HG03159 (cell line): ENCODE results near the gene OLFML2B.
"Not testable (repeated sequence)": the region's sequence is repeated elsewhere in the genome, so short reads cannot be mapped to it uniquely, and the experiment has no call there.

Experiments used
- ATAC-seq: cut with Tn5 transposase; IDR thresholded peaks from one replicate; pipeline ENCODE4 v1.9.1; 2021; ENCODE audit warnings: mild to moderate bottlenecking, moderate library complexity; ENCODE audit not compliant: unreplicated experiment

Gene OLFML2B

DNA sequence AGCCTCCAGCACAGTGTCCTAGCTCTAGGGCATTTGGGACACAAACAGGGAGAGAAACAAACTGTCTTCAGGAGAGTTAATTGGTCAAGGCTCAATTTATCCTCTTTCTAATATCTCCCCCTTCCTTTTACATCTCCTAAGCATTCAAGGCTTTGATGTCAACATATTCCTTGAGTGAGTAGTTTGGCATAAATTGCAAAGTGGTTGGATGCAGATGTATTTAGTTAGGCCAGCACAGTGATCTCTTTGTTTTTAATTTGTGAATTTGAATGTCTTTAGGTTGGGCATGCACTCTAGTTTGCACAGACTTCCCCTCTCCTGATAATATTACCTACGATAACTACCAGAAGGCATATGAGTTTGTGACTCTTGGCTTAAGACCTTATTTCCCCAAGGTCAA lies 12.5 kb upstream of the OLFML2B start:
- no peak for ATAC-seq

DNA sequence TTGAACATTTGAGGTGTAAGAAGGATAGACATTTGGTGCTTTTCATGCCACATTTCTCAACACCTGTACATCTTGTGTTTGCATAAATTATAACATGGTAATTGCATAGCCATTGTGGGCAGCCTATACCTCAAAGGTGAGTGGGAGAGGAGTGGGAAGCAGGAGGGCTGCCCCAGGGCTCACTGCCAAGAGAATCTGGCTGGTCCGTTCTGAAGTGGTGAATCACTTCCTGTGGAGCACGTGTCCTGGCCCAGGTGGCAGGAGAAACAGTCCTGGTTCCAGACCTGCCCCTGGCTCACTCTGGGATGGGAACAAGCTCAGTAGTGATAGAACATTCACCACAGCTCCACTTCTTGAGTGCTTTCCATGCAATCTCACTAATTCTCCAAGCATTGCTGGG lies 11.6 kb upstream of the OLFML2B start:
- no peak for ATAC-seq

DNA sequence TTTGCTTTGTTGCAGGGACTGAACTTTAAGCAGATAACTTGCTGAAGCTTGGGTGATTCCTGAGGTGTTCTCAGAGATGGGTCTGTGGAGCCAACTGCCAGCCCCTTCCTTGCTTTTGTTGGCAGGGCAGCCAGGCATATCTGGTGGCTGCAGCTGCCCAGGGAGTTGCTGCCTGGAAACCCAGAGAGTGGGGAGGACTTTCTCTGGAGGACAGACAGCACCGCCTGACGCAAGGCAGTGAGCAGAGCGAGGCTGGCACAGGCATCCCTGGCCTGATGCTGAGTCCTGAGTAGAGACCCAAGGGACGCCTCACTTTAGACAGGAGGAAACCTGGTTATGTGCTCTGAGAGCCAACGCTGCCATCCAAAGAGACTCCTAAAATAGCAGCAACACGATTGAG lies 9.8 kb upstream of the OLFML2B start:
- ATAC-seq: no peak

DNA sequence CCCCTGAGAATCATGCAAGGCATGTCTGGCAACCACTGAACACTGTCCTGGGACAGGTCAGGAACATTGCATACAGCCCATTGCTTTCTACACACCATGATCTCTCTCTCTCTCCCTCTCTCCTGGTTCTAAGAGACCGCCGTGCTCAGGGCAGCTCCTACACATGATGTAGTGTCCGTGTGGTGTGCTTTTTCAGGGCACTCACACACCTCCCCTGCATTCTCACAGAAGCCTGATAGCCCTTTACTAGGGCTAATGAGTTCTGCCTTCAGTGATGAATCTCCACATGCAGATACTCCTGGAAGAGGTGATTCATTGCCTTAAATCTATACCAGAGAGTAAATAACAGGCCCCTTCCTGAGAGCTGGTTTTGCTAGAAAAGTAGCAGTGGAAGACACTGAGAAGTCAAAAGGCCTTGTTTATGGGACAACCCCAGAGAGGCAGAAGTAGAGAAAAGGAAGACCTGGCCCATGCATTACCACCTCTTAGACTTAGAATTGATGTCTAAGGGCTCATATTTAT lies 7.2 kb upstream of the OLFML2B start:
- no peak for ATAC-seq

DNA sequence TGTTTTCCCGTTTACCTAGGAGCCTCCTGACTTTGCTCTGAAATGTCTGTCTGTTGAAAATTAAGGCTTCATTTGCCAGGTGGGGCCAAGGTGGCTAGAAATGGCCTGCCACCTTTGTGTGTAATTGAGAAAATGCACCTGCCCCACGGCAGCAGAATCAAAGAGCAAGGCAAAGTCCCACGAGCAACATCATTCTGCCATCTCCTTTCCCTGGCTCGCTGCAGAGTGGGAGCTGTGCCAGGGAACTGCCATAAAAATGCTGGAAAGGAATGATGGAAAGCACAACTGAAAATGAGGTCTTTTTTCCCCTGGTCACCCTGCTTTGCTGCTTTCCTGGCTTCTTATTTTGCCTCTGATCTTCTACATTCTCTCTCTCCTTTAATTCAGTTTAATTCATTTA lies 5.5 kb upstream of the OLFML2B start:
- ATAC-seq: no peak

DNA sequence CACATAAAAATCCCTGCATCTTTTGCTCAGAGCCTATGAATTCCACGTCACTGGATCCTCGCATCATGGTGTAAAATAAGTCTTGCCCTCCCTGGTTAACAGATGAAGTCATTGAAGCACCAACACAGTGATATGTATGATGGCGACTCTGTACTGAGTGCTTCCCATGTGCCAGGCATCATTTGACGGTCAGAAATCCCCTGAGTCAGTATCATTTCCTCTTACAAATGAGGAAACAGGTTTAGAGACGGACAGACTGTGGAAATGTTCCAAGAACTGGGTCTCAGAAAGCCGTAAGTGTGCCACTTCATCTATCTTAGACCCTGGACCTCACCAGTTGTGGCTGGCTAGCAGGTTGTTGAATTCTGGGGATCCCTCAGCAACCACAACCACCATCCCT lies 5.1 kb upstream of the OLFML2B start:
- ATAC-seq: peak; percentile 73

DNA sequence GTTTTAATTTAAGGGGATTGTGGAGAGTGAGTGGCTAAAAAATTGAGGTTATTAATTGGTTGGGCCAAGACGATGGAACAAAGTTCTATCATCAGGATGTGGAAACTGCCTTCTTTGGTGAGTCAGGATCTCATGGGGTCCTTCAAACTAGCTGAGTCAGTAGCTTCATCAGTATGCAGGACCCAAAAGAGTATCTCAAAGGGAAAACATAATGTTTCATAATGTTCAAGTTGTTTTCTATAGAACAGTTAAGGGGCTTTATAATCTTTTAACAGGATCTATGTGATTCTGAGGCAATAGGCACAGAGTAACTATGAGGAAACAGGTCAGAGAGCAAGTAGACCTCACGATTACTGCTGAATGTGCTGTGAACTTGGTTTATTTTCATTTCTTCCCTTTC lies 3.2 kb upstream of the OLFML2B start:
- ATAC-seq: no peak

DNA sequence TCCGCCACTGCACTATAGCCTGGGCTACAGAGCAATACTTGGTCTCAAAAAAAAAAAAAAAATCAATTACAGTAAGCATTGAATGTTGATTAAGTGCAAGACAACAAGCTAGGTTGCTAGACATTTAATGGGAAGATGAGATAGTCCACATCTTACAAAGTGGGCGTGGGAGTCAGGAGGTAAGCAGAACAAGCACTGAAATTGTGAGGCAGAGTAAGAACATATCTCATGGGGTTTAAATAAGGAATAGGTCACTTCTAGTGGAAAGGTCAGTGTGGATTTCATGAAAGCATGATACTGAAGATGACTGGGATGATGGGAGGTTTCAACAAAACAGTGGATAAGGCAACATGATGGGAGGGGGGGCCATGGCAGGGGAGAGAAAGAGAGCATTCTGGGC lies 1.9 kb upstream of the OLFML2B start:
- no peak for ATAC-seq

DNA sequence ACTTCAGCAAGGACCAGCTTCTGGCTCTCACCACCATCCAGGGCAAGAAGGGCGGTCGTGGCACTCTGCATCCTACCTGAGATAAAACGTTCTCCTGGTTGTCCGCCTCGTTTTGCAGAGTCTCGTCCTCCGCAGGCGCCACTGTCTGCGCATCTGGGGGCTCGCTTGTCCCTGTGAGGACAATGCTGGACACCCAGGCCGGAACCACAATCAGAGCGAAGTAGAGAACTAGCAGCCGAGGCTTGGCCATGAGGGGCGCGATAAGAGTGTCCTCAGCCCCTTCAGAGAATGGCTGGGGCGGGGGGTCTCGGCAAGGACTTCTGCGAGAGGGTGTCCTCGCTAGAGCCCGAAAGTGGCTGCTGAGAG lies 505 bp downstream of the OLFML2B start:
- ATAC-seq: no peak

DNA sequence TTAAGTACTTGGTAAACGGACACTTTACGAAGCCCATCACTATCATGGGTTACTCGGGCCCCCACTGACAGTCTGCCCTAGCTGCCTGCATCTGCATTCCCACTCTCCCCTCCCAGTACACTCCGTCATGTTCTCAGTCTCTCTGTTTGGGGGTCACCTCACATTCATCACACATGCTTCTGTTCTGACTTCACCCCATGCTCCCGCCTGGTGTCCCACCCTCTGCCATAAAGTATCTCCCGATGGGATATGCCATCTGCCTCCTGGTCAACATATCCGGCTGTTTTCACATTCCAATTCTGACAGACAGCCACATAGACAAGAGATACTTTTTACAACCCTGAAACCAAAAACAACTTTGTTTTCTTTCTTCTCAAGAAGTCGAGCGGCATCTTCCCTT lies 1.0 kb downstream of the OLFML2B start:
- no peak for ATAC-seq

DNA sequence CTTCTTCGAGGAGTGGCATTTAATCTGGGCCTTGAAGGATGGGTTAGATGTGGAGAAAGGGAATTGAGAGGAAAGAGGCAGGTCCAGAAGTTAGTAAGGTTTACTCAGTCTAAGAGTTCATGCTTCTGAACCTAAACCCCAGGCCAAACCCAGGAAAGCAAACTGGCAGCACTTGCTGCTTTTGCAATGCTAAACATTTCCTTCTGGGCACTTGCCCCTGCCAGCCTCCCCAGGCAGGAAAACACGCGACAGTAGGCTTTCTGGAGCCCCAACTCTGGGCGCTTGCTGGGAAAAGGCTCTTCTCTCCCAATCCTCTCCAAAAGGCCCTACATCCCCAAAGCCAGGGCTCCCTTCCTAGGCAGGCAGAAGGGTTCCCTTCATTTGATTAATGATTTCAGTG lies 2.5 kb downstream of the OLFML2B start:
- no peak for ATAC-seq

DNA sequence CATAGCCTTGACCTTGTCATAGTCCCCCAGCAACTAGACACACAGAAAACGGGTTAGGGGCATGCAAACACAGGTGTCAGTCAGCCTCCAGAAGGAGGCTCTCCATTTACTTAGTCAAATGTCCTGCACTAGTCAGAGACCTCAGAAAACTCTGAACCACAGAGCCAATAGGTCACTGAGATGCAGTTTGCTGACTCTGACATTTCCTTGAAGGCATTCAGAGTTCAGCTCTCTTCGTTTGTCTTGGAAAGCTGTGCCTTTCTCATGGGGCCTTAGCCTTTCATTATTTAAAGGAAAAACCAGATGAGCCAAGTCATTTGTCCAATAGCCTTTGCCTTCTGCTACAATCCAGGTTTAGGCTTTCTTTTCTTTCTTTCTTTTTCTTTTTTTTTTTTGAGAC lies 3.5 kb downstream of the OLFML2B start:
- ATAC-seq: no peak

DNA sequence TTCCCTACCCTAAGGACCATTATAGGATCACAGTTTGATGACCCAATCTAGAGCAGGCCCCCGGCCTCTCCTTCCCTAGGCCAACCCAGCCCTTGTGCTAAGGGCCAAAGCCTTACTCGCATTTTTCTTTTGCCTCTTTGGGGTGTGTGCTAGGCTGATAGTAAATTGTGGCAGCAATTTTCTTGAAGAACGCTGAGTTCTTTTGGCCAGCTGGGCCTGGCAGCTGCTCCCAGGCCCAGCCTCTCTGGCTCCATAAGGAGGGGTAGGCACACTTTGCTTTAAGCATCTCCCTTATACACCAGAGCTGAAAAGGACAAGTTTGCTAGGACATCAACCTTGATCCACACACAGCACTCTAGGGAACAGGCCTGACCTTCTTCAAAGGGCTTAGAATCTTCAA lies 4.2 kb downstream of the OLFML2B start:
- no peak for ATAC-seq

DNA sequence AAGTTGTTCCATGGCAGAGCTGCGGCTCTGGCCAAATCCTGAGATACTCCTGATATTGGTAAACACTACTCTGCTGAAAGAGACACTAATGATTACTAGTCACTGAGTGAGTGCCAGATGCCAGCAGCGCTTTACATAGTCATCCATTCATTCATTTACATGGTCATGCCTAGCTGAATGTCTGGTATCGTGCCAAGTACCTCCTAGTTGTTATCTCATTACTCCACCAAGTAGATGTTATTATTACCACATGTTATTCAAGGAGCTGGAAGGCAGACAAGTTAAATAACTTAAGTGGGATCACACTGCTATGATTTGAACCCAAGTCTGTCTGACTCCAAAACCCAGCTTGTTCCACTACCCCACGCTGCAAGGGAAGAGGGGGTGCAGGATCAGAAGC lies 4.7 kb downstream of the OLFML2B start:
- ATAC-seq: no peak

DNA sequence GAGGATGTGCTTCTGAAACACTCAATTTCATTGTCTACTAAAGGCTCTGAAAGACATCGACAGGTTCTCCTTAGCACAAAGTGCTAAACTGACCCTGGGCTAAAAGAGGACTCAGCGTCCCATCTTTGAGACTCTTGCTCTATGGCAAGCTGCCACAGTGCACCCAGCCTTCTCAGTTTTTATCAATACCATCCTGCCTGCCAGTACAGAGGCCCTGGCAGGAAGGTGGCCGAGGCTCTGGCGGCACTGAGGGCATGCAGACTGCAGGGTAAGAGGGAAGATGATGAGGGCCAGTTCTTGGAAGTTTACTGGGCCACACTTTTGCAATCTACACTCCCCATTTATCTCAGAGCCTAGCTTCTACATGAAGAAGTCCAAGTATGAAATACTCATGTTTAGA lies 5.3 kb downstream of the OLFML2B start:
- no peak for ATAC-seq

DNA sequence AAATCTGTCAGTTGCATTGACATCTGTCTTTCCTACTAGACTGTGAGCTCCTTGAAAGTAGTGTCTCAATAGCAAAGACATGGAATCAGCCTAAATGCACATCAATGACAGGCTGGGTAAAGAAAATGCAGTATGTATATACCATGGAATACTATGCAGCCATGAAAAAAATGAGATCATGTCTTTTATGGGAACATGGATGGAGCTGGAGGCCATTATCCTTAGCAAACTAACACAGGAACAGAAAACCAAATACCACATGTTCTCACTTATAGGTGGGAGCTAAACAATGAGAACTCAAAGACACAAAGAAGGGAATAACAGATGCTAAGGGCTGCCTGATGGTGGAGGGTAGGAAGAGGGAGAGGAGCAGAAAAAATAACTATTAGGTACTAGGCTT lies 5.9 kb downstream of the OLFML2B start:
- not testable (repeated sequence) for ATAC-seq

DNA sequence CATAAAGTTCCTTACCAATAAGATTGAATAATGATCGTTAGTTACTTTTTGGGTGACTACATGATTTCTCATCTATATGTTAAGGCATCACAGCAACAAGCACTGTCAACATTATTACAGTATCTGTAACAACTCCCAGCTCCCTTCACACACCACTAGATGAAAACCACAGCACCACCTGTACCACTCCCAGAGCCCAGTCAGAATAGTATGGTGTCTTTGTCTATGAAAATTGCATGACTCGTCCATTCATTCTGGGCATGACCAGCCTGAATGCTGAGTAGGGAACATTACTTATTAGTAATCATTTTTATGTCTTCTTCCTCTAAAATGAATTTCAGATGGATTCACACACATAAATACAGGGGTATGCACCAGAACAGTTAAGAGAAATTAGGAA lies 7.0 kb downstream of the OLFML2B start:
- ATAC-seq: no peak

DNA sequence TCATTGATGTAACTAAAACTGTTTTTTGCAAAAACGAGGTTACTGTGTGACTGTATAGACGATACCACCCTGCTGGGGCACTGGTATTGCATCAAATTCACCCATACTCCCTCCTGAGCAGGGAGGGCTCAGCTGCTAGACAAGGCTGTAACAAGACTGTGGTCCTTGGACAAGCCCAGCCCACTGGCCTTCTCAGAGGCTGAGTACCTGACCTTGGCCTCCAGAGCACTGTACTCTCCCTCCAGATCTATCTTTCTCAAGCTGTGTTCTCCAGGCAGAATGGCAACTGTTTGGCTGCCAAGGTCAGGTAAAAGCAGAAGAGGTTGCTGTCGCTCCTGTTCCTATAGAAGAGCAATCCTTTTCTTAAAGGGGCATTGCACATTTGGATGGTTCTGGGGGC lies 8.5 kb downstream of the OLFML2B start:
- ATAC-seq: no peak

DNA sequence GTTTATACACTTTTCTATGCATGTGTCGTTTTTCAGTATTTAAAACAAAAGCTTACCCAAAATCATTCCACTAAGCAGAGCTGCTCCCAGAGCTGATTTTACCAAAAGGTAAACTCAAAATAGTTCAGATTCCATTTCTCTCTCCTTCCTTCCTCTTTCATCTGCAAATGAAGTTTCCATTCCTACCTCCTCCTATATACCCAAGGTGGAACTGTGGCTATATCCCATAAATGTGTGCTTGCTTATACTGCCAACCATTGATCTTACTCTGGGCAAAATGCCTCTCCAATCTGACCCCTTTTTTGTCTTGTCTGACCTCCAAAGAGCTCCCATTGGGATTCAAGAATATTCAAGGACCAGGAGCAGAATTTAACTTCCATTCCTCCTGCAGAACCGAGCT lies 9.5 kb downstream of the OLFML2B start:
- ATAC-seq: no peak

DNA sequence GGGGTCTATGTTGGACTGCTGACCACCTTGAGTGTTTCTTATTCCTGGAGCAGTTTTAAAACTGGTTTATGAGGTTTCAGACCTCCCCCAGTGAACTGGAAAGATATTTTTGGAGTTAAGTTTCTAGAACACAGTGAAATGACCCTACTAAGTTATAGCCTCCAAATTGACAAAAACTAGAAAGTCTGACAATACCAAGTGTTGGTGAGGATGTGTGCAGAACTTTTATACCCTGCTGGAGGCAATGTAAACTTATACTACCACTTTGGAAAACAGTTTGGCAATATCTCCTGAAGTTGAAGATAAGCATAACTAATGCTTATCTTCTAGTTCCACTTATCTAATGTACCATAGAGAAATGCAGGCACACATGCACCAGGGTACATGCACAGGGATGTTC lies 10.4 kb downstream of the OLFML2B start:
- no peak for ATAC-seq

DNA sequence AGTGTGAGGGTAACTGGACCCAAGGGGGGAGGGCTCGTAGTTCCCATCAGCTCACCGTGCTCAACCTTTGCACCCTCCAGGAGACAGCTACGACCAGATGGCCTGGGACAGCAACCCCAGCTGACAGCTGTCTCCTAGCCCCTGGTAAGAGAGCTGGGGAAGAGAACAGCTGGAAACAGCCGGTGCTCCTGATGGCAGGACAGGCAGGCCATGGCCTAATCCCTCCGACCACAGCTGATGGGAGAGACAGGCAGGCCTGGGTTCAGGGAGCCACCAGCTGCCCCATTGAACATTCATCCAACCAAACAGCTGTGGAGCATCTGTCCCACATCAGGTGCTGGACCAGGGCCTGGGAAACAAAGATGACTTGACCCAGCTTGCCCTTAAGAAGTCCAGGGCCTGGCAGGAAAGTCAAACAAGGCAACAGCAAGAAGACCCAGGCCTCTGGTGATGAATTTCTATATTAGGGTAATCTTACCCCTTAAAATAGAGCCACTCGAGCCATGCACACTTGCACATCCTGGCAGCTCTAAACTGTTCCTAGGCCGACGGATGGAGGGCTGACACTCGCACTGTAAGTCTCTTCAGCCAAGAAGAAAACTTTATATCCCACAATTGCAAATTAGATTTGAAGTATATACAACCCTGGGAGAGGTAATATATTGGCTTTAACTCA lies 12.2 kb downstream of the OLFML2B start:
- no peak for ATAC-seq

DNA sequence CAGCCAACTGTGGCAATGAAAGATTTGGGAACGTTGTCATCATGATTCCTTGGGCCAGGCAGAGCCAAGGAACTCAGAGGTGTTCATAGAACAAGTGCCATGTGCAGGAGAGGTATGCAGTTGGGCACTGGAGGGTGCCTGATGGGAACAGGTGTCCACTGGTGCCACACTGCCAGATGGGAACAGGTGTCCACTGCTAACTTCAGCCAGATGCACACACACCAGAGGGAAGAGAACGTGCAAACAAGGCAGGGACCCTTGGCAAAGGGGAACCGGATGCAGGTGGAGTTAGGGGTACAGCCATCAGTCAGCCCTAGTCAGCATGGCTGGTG lies 13.5 kb downstream of the OLFML2B start:
- no peak for ATAC-seq

DNA sequence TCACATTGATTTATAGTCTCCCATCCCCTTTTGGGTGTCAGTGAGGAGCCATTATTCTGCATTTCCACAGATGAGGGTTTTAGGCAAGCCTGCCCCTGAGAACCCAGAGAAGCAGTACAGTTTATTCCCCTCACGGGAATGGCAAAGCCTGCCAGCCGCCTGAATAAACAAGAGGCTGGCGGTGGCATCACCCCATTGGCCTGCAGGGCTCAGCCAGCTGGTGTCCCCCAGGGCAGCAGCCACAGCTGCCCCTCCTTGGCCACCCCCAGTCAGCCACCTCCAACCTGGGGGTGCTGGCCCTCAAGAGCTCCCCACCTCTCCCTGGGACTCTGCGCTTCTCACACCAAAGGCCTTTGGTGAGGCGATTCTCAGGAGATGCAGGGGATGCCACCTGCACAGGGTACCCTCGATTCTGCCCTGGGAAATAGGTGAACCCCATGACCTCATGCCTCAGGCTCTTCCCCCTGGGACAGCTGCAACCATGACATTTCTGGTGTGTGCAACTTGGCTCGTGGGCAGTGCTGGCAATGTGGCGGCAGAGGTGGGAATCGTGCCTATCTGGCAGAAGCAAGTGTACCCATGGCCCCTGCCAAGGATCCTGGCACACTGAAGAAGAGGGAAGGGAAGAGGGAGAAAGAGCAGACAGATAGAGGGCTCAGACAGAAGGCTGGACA lies 14.0 kb downstream of the OLFML2B start:
- no peak for ATAC-seq
